Breast epithelium (tissue), 4 donors: Measurements from ENCODE around the gene PLEKHA6. TPM values are rescaled to one million over a fixed set of nuclear protein-coding genes. Genes with fewer than 3 reads are reported as not detected.
A peak's percentile ranks its signal among the peaks of the same experiment; 100 is the strongest.

Experiments
- DNase-seq, 2 donors: peaks; one replicate each; pipeline ENCODE4 v3.0.0-alpha.2; 2019; ENCODE audit warnings: low spot score in 2 of 2
- H3K27ac ChIP-seq, 2 donors: fragments of 200-600 bp; sonication (generic) in 1 of 2; one replicate each; pipeline ENCODE4 v1.5.1; 2016 to 2019; ENCODE audit warnings: mild to moderate bottlenecking in 1 of 2
- H3K27me3 ChIP-seq, 2 donors: fragments of 200-600 bp; sonication (generic) in 1 of 2; one replicate each; pipeline versions ENCODE4 v1.5.1 to v1.6.0; 2017 to 2019; ENCODE audit warnings: control low read depth in 1 of 2, mild to moderate bottlenecking in 1 of 2
- H3K36me3 ChIP-seq: fragments of 200-600 bp; one replicate; pipeline ENCODE4 v1.5.1; 2019
- H3K4me1 ChIP-seq, 2 donors: fragments of 200-600 bp; sonication (generic); one replicate each; pipeline ENCODE4 v1.5.1; 2016 to 2019; ENCODE audit warnings: control low read depth in 1 of 2
- H3K4me3 ChIP-seq, 3 donors: fragments of 200-600 bp; sonication (generic); 1 replicate in 2 of 3; 2 replicates in 1 of 3; pipeline ENCODE4 v1.5.1; 2016 to 2019; ENCODE audit warnings: mild to moderate bottlenecking in 3 of 3, moderate library complexity in 2 of 3
- H3K9me3 ChIP-seq, 2 donors: fragments of 200-600 bp; sonication (generic) in 1 of 2; one replicate each; pipeline ENCODE4 v1.5.1; 2016 to 2019; ENCODE audit warnings: control low read depth in 1 of 2
- POLR2A ChIP-seq: fragments of 450-650 bp; IDR thresholded peaks from one replicate; pipeline ENCODE4 v1.6.1; 2016; ENCODE audit warnings: antibody characterized with exemption, mild to moderate bottlenecking, moderate library complexity
- POLR2AphosphoS5 ChIP-seq, 3 donors: sonication (generic); formaldehyde crosslinking; IDR thresholded peaks; one replicate each; pipeline ENCODE4 v1.6.1; 2017; ENCODE audit warnings: antibody characterized with exemption in 3 of 3
- intact Hi-C: fragments of 100-400 bp; cut with DNase I; formaldehyde crosslinking; loops from one replicate; pipeline ENCODE4 v1.15.1; 2023; ENCODE audit warnings: low total_unique reads
- total RNA-seq, 3 donors: library from RNA; depleted of rRNA; stranded (reverse); fragments of >200 nt; gene quantifications; one replicate each; pipeline ENCODE4 v1.1.0, GENCODE V29; 2016
- TF ChIP-seq, protein P1 (sequence below), 3 donors: fragments of 450-650 bp; IDR thresholded peaks; one replicate each; pipeline ENCODE4 v1.5.1; 2016 to 2017; ENCODE audit warnings: antibody characterized with exemption in 3 of 3, mild to moderate bottlenecking in 3 of 3, moderate library complexity in 3 of 3

Gene PLEKHA6
- total RNA-seq, 3 donors from 2014 or later: 1.4 to 34.0 (median 17.7) TPM

DNA sequence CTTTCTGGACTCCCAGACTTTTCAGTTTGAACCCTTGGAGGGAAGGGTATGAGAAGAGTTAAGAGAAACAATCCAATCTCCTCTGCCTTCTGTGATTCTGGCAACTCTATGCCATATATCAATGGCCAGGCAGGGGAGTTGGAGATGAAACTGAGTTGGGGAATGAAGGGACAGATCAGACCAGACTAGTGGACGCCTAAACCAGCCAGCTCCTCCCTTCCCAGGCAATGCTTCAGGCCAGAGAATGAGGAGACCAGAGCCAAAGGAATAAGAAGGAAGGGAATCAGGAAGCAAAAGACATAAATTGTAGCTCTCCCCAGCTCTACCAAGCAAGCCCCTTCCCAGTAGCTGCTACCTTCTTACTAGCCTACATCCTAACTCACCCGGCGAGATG, 22.7 kb downstream of the PLEKHA6 start:
- Histone ChIP-seq H3K4me3 (peak overlapping the region in 1 of 3 donors; percentile 3), H3K9me3 (no peaks in the 10 kb centered on the region), H3K4me1 (no peaks in the 10 kb centered on the region), H3K36me3 (no peaks in the 10 kb centered on the region), H3K27ac (no peak overlapping the region), H3K27me3 (no peaks in the 10 kb centered on the region)
- no peak for DNase-seq
- intact Hi-C loops: no loop called here
- TF ChIP-seq POLR2AphosphoS5 (IDR thresholded peaks at IDR 0.05): no peak
- TF ChIP-seq, protein P1, sequence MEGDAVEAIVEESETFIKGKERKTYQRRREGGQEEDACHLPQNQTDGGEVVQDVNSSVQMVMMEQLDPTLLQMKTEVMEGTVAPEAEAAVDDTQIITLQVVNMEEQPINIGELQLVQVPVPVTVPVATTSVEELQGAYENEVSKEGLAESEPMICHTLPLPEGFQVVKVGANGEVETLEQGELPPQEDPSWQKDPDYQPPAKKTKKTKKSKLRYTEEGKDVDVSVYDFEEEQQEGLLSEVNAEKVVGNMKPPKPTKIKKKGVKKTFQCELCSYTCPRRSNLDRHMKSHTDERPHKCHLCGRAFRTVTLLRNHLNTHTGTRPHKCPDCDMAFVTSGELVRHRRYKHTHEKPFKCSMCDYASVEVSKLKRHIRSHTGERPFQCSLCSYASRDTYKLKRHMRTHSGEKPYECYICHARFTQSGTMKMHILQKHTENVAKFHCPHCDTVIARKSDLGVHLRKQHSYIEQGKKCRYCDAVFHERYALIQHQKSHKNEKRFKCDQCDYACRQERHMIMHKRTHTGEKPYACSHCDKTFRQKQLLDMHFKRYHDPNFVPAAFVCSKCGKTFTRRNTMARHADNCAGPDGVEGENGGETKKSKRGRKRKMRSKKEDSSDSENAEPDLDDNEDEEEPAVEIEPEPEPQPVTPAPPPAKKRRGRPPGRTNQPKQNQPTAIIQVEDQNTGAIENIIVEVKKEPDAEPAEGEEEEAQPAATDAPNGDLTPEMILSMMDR (IDR thresholded peaks at IDR 0.05): no peak
- TF ChIP-seq POLR2A: no peak

DNA sequence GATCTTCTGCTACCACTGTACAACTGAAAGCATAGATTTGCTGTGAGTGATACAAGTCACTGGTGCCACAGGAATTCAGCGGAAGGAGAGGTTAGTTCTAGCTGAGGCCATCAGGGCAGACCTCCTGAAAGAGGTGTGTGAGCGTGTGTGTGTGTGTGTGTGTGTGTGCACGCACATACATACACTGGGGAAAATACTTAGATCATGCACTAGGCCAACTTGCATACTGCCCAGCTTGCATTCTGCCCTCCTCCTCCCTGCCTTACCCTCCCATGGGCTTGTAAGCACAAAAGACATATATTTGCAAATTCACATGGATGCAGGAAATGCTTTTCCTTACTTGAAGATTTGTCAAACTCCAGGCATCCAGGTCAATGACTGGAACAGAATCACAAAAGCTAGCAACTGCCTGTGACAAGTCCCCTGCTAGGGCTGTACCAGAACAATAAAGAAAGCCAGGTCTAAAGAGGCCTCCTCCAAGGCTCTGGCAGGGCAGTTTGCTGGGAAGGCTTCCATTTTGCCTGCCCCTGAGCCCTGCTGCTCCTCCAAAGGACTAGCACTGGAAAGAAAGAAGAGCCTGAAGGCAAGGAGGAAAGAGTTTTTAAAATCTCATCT, 23.2 kb downstream of the PLEKHA6 start:
- intact Hi-C loops: no loop called here
- Histone ChIP-seq H3K27ac (no peak overlapping the region), H3K9me3 (no peaks in the 10 kb centered on the region), H3K4me3 (no peak overlapping the region), H3K27me3 (no peaks in the 10 kb centered on the region), H3K36me3 (no peaks in the 10 kb centered on the region), H3K4me1 (no peaks in the 10 kb centered on the region)
- no peak for DNase-seq
- TF ChIP-seq POLR2AphosphoS5 (IDR thresholded peaks at IDR 0.05): no peak
- TF ChIP-seq, protein P1 (IDR thresholded peaks at IDR 0.05): no peak
- no peak for TF ChIP-seq POLR2A

DNA sequence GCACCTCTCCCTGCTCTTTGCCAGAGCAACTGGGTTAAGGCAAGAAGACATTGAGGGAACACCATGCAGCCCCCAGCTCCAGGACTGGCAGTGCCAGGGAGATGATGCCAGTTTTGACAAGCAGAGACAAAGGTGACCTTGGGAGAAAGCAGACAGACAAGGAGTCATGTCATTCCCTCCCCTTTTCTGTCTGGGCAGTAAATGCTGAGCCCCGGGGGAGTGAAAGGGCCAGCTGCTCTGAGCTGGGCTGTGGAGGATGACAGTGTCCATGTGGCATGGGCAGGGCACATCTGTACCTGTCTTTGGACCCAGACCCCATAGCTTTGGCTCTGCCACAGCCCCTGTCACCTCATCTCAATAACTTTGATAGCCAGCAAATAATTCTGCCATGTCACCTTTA, 24.2 kb downstream of the PLEKHA6 start:
- Histone ChIP-seq H3K27ac (no peak overlapping the region), H3K27me3 (no peaks in the 10 kb centered on the region), H3K4me1 (no peaks in the 10 kb centered on the region), H3K4me3 (no peak overlapping the region), H3K9me3 (no peaks in the 10 kb centered on the region), H3K36me3 (no peaks in the 10 kb centered on the region)
- TF ChIP-seq POLR2AphosphoS5 (IDR thresholded peaks at IDR 0.05): no peak
- TF ChIP-seq, protein P1 (IDR thresholded peaks at IDR 0.05): no peak
- no peak for TF ChIP-seq POLR2A
- DNase-seq: no peak
- intact Hi-C loops: no loop called here

DNA sequence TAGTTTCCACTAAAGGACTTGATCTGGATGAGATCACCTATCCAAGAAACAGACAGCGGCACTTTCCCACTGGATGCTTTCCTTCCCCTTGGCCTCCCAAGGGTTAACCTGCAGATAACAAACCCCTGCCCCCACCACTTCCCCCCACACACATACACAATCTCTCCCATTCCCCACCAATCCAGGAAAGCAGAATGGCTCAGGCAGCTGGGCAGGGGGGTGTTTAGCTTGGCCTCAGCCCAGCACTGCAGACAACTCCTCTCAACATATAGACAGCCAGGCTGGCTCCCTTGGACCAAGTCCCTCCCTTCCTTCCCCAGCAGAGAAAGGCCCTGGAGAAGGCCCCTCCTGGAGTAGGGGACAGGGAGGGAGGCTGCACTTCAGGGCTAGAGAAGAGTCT, 24.6 kb downstream of the PLEKHA6 start:
- no peaks in the 10 kb centered on the region for H3K9me3 ChIP-seq
- no peaks in the 10 kb centered on the region for H3K27me3 ChIP-seq
- TF ChIP-seq POLR2A (no peak), POLR2AphosphoS5 (IDR thresholded peaks at IDR 0.05) (no peak)
- TF ChIP-seq, protein P1 (IDR thresholded peaks at IDR 0.05): no peak
- H3K36me3 ChIP-seq: no peaks in the 10 kb centered on the region
- no peaks in the 10 kb centered on the region for H3K4me1 ChIP-seq
- no peak overlapping the region for H3K4me3 ChIP-seq
- H3K27ac ChIP-seq: no peak overlapping the region
- intact Hi-C loops: no loop called here
- DNase-seq: no peak

DNA sequence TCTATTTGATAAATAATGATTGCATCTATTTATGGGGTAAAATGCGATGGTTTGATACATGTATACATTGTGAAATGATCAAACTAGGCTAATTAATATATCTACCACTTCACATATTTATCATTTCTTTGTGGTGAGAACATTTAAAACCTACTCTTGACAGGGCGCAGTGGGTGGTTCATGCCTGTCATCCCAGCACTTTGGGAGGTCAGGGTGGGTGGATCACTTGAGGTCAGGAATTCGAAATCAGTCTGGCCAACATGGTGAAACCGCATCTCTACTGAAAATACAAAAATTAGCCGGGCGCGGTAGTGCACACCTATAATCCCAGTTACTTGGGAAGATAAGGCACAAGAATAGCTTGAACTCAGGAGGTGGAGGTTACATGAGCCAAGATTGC, 25.3 kb downstream of the PLEKHA6 start:
- Histone ChIP-seq H3K9me3 (no peaks in the 10 kb centered on the region), H3K4me3 (no peak overlapping the region), H3K27ac (no peak overlapping the region), H3K36me3 (no peaks in the 10 kb centered on the region), H3K4me1 (no peaks in the 10 kb centered on the region), H3K27me3 (no peaks in the 10 kb centered on the region)
- TF ChIP-seq, protein P1 (IDR thresholded peaks at IDR 0.05): no peak
- no peak for TF ChIP-seq POLR2AphosphoS5 (IDR thresholded peaks at IDR 0.05)
- TF ChIP-seq POLR2A: no peak
- DNase-seq: no peak
- intact Hi-C loops: no loop called here
